H1 (cell line): ENCODE results near the gene LAMTOR4. TPM values are rescaled to one million over a fixed set of nuclear protein-coding genes. Genes with fewer than 3 reads are reported as not detected.

ENCODE experiments used
- CHD1 ChIP-seq: IDR thresholded peaks from 2 replicates; pipeline ENCODE4 v1.6.1; 2012; ENCODE audit warnings: low read depth, low read length, improper control_type of control experiment
- CTBP2 ChIP-seq: IDR thresholded peaks from 2 replicates; pipeline ENCODE4 v1.7.0; 2011; ENCODE audit warnings: borderline replicate concordance, mild to moderate bottlenecking, moderate library complexity, mixed read lengths, low read length; ENCODE audit not compliant: insufficient read depth, insufficient read length
- CTCF ChIP-seq, 3 experiments: IDR thresholded peaks; 1 replicate in 2 of 3; 2 replicates in 1 of 3; pipeline versions ENCODE4 v1.5.1 to v1.6.1; 2011; ENCODE audit warnings: low read length in 3 of 3, mild to moderate bottlenecking in 3 of 3, inconsistent platforms in 2 of 3, low read depth in 1 of 3, moderate library complexity in 1 of 3; ENCODE audit not compliant: insufficient read depth in 1 of 3; ENCODE audit errors: control extremely low read depth in 1 of 3
- EZH2 ChIP-seq: fragments of 200-600 bp; sonication (generic); IDR thresholded peaks from 2 replicates; pipeline ENCODE4 v1.7.1; 2012; ENCODE audit warnings: low read depth, mild to moderate bottlenecking, moderate library complexity, low read length, inconsistent platforms; ENCODE audit not compliant: severe bottlenecking
- FOSL1 ChIP-seq: IDR thresholded peaks from 2 replicates; pipeline ENCODE4 v1.6.1; 2011; ENCODE audit warnings: mild to moderate bottlenecking, low read depth, low read length, moderate library complexity; ENCODE audit not compliant: insufficient read depth
- HDAC2 ChIP-seq, 2 experiments: fragments of 300-600 bp in 1 of 2; sonication (generic) in 1 of 2; IDR thresholded peaks; 2 replicates each; pipeline ENCODE4 v1.6.1; 2011 to 2012; ENCODE audit warnings: low read depth in 2 of 2, low read length in 2 of 2, mild to moderate bottlenecking in 2 of 2, moderate library complexity in 2 of 2, borderline replicate concordance in 1 of 2, inconsistent platforms in 1 of 2
- HDAC6 ChIP-seq: IDR thresholded peaks from one replicate; pipeline ENCODE4 v1.7.1; 2012; ENCODE audit warnings: low read depth, mild to moderate bottlenecking, inconsistent platforms, low read length, moderate library complexity
- NANOG ChIP-seq: IDR thresholded peaks from 2 replicates; pipeline ENCODE4 v1.6.1; 2011; ENCODE audit warnings: low read length, low read depth, mild to moderate bottlenecking, inconsistent platforms; ENCODE audit not compliant: insufficient read depth, poor library complexity, severe bottlenecking
- RAD21 ChIP-seq, 2 experiments: IDR thresholded peaks in 1 of 2; conservative IDR thresholded peaks in 1 of 2; 2 replicates each; pipeline ENCODE4 v1.6.1; 2011; ENCODE audit warnings: low read depth in 2 of 2, low read length in 2 of 2, improper control_type of control experiment in 1 of 2, inconsistent platforms in 1 of 2, mild to moderate bottlenecking in 1 of 2, moderate library complexity in 1 of 2
- RBBP5 ChIP-seq: IDR thresholded peaks from 2 replicates; pipeline ENCODE4 v1.7.1; 2012; ENCODE audit warnings: low read depth, mild to moderate bottlenecking, inconsistent platforms, low read length, moderate library complexity, borderline replicate concordance
- RFX5 ChIP-seq: IDR thresholded peaks from 2 replicates; pipeline ENCODE4 v1.6.1; 2011; ENCODE audit warnings: low read depth, low read length, improper control_type of control experiment, borderline replicate concordance
- SAP30 ChIP-seq: fragments of 300-600 bp; sonication (generic); IDR thresholded peaks from 2 replicates; pipeline ENCODE4 v1.7.1; 2012; ENCODE audit warnings: low read length, moderate library complexity, mild to moderate bottlenecking, inconsistent platforms; ENCODE audit not compliant: insufficient read depth, insufficient replicate concordance
- SIN3A ChIP-seq, 2 experiments: IDR thresholded peaks in 1 of 2; conservative IDR thresholded peaks in 1 of 2; 2 replicates each; pipeline ENCODE4 v1.6.1; 2011 to 2012; ENCODE audit warnings: low read length in 2 of 2, improper control_type of control experiment in 1 of 2, low read depth in 1 of 2, mild to moderate bottlenecking in 1 of 2
- SIRT6 ChIP-seq: IDR thresholded peaks from one replicate; pipeline ENCODE4 v1.7.1; 2012; ENCODE audit warnings: low read length, inconsistent platforms
- SIX5 ChIP-seq: IDR thresholded peaks from 2 replicates; pipeline ENCODE4 v1.6.1; 2011; ENCODE audit warnings: mild to moderate bottlenecking, low read depth, low read length
- TAF7 ChIP-seq: optimal IDR thresholded peaks from 2 replicates; pipeline ENCODE3; 2011; ENCODE audit warnings: low read depth, mild to moderate bottlenecking, inconsistent platforms, low read length, moderate library complexity, borderline replicate concordance
- TBP ChIP-seq: IDR thresholded peaks from 2 replicates; pipeline ENCODE4 v1.6.1; 2011; ENCODE audit warnings: low read depth, low read length, improper control_type of control experiment
- TCF12 ChIP-seq: IDR thresholded peaks from 2 replicates; pipeline ENCODE4 v1.6.1; 2011; ENCODE audit warnings: low read depth, mild to moderate bottlenecking, low read length
- TEAD4 ChIP-seq: IDR thresholded peaks from 2 replicates; pipeline ENCODE4 v1.6.1; 2012; ENCODE audit warnings: low read depth, low read length, inconsistent platforms, mixed read lengths
- polyA plus RNA-seq, 7 experiments: library from polyadenylated mRNA; depleted of rRNA in 3 of 7; stranded (reverse) in 5 of 7; unstranded in 2 of 7; fragments of >200 nt in 5 of 7; fragments of 200-250 nt in 2 of 7; gene quantifications; 1 replicate in 5 of 7; 2 replicates in 1 of 7; 4 replicates in 1 of 7; pipeline versions ENCODE4 v1.2.1 to v1.2.3, GENCODE V29; 2011 to 2013; ENCODE audit warnings: missing spikeins in 2 of 7, mixed read lengths in 2 of 7
- total RNA-seq: library from RNA; stranded (reverse); fragmentation: NEBNext Ultra II Directional; extraction: Animal tissue kit (Norgen Biotek cat#: 25700); gene quantifications from 2 replicates; pipeline ENCODE4 v1.2.1, GENCODE V29; 2021

Gene LAMTOR4
- total and polyA plus RNA-seq, 2 of the 8 experiments (the other 6 are each of a cell fraction or from before 2014, with no cell fraction given), result 153 to 622 TPM

- TF ChIP-seq CTCF (IDR thresholded peaks at IDR 0.05; ENCODE audit: control extremely low read depth in 1 of 3, insufficient read depth in 1 of 3, low read depth in 1 of 3, low read length in 3 of 3) (no peak), TBP (peak; percentile 79), SIX5 (no peak), CTBP2 (no peak), SAP30 (no peak), RAD21 (IDR thresholded peaks at IDR 0.05 in 1 of 2, conservative IDR thresholded peaks at IDR 0.05 in 1 of 2; ENCODE audit: low read depth in 2 of 2, low read length in 2 of 2) (no peak), SIRT6 (no peak), SIN3A (conservative IDR thresholded peaks at IDR 0.05 in 1 of 2, IDR thresholded peaks at IDR 0.05 in 1 of 2; ENCODE audit: low read depth in 1 of 2, low read length in 2 of 2) (peak in 1 of 2 experiments; percentile 27; a peak in 1 of 4 replicates), NANOG (no peak), FOSL1 (no peak), HDAC2 (IDR thresholded peaks at IDR 0.05; ENCODE audit: borderline replicate concordance in 1 of 2, low read depth in 2 of 2, low read length in 2 of 2) (peak in 1 of 2 experiments; percentile 62; a peak in 1 of 4 replicates), EZH2 (no peak), CHD1 (no peak), RBBP5 (peak; percentile 88; the same call in 1 of the 2 replicates), TEAD4 (peak; percentile 83), TAF7 (peak; percentile 21), TCF12 (no peak), RFX5 (no peak), HDAC6 (no peak)
Measured at GRCh38 chr7:100158229-100159098, 9.7 kb downstream of the LAMTOR4 start, which contains the start of gene TRAPPC14 (continued).
